ENCODE results near the gene NDE1. TPM values are rescaled to one million over a fixed set of nuclear protein-coding genes. Genes with fewer than 3 reads are reported as not detected.

NDE1 gene
- polyA plus RNA-seq, 1 experiment = 25.6 TPM

- Histone ChIP-seq H3K4me3 (ENCODE audit: low read depth, low read length) (no peak overlapping the region), H3K36me3 (ENCODE audit: control insufficient read depth, insufficient read depth, low read length) (no peaks in the 10 kb centered on the region), H3K27me3 (ENCODE audit: control insufficient read depth, insufficient read depth, low read length) (peaks cover 2% of the 10 kb centered on the region)
- ChIA-PET CTCF (interaction anchor here (1.5 to 1.7 kb wide), 2 partner anchors 10 to 26 kb away, joined by 3 to 10 read pairs; no protein-coding TSS in a partner anchor), POLR2A (no interaction called here)
- DNase-seq (ENCODE audit: low read depth) = no peak
- no peak for TF ChIP-seq CTCF (IDR thresholded peaks at IDR 0.05; ENCODE audit: insufficient read depth, low read depth, low read length)
Observed at GRCh38 chr16:15775663-15776304, 125.7 kb downstream of the NDE1 start.

Other genes with a start within 250 kb of the NDE1 start
- 43.3 and 72.8 TPM in 2 replicates for gene BMERB1, start 215.7 kb upstream of the NDE1 start, polyA plus RNA-seq (2011; rRNA removed)
- 22.5 and 25.2 TPM in 2 replicates for gene MARF1, start 7.1 kb upstream of the NDE1 start, polyA plus RNA-seq (2011; rRNA removed)
- 0.11 and 0.27 TPM in 2 replicates for gene MYH11, start 206.8 kb downstream of the NDE1 start, polyA plus RNA-seq (2011; rRNA removed)
- gene CEP20, start 238.4 kb downstream of the NDE1 start, polyA plus RNA-seq (2011; rRNA removed) = 23.6 and 41.2 TPM in 2 replicates

Data from BJ (cell line).